ENCODE data around the gene BRI3BP.
"Not testable (repeated sequence)": the region's sequence is repeated elsewhere in the genome, so short reads cannot be mapped to it uniquely, and the experiment has no call there.

BRI3BP gene

DNA sequence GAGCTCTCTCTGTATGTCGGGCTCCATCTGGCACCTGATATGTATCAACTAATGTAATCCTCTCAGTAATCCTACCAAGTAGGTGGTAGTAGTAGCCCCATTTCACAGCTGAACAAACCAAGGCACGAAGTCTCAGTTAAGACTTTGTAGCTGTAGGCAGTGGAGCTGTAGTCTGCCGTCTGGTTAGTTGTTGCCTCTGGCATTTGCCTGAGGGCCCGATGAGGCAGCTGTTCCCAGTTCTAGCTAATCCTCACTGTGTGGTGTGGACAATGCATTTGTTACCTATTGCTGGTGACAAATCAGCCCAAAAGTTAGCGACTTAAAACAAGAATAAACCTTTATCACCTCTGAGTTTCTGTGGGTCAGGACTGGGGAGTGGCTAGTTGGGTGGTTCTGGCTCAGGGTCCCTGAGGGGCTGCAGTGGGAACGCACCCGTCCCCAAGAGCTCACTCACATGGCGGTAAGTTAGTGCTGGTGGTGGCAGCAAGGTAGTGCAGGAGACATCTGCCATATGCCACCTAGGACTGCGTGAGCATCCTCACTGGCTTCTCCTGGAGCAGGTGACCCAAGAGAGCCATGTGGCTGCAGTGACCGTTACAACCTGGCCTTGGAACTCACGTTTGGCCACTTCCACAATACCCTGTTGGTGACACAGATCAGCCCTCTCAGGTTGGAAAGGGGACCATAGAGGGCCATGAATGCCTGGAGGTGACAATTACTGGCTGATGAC is 77.4 kb downstream of the BRI3BP start:
- no peak for TF ChIP-seq CTCF (IDR thresholded peaks at IDR 0.05; ENCODE audit: control extremely low read depth, extremely low read depth, low read depth, missing control alignments)
- no peak for DNase-seq (ENCODE audit: extremely low spot score)
- ChIA-PET CTCF (interaction anchor here (0.6 to 1.5 kb wide), 3 partner anchors 8 to 25 kb away, joined by 3 to 4 read pairs (median 3); no protein-coding TSS in a partner anchor), POLR2A (interaction anchor here (0.6 kb wide), 2 partner anchors 27 to 85 kb away, joined by 3 to 5 read pairs; no protein-coding TSS in a partner anchor)

- ChIA-PET POLR2A (interaction anchor here (0.7 kb wide), 1 partner anchor 72 kb away, joined by 7 read pairs; no protein-coding TSS in a partner anchor), CTCF (interaction anchor here (0.9 kb wide), 1 partner anchor 25 kb away, joined by 3 read pairs; no protein-coding TSS in a partner anchor)
- TF ChIP-seq CTCF (IDR thresholded peaks at IDR 0.05; ENCODE audit: control extremely low read depth, extremely low read depth, low read depth, missing control alignments), result no peak
- no peak for DNase-seq (ENCODE audit: extremely low spot score)
Observed at GRCh38 chr12:125071456-125071855, 78.0 kb downstream of the BRI3BP start.

DNA sequence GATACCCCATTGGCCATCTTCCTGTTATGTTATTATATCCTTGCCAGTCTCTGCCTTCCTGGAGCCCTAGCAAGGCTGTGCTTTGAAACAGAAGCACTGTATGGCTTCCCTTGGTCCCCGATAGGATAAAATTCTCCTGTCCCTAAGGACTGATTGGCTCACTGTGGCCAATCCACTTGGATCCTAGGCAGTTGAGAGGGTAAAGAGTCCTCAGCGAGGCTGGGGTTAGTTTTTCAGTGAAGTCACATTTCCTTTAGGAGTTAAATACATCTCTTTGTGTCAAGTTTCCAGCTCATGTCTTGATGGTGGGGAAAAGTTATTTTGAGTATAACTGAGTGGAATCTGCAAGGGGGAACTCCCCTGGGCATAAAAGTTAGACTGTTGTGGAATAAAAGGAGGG is 79.1 kb downstream of the BRI3BP start:
- POLR2A ChIA-PET, result interaction anchor here (0.6 kb wide), 1 partner anchor 11 kb away, joined by 7 read pairs; no protein-coding TSS in a partner anchor
- TF ChIP-seq CTCF (IDR thresholded peaks at IDR 0.05; ENCODE audit: control extremely low read depth, extremely low read depth, low read depth, missing control alignments), result no peak
- no peak for DNase-seq (ENCODE audit: extremely low spot score)
- CTCF ChIA-PET, result no interaction called here

GRCh38 chr12:125074294-125074693 is 80.8 kb downstream of the BRI3BP start:
- POLR2A ChIA-PET, CTCF ChIA-PET: not testable (repeated sequence)

GRCh38 chr12:125076103-125076502 is 82.7 kb downstream of the BRI3BP start:
- DNase-seq (ENCODE audit: extremely low spot score), result no peak
- CTCF ChIA-PET, result no interaction called here
- TF ChIP-seq CTCF (IDR thresholded peaks at IDR 0.05; ENCODE audit: control extremely low read depth, extremely low read depth, low read depth, missing control alignments), result no peak
- POLR2A ChIA-PET, result no interaction called here

More at GRCh38 chr12:125074294-125074693, 80.8 kb downstream of the BRI3BP start:
- DNase-seq (ENCODE audit: extremely low spot score), result not testable (repeated sequence)

GRCh38 chr12:125079084-125079483 is 85.6 kb downstream of the BRI3BP start:
- ChIA-PET CTCF (interaction anchor here (0.8 kb wide), 2 partner anchors 9 to 10 kb away, joined by 3 to 4 read pairs; no protein-coding TSS in a partner anchor), POLR2A (no interaction called here)
- DNase-seq (ENCODE audit: extremely low spot score), result no peak
- no peak for TF ChIP-seq CTCF (IDR thresholded peaks at IDR 0.05; ENCODE audit: control extremely low read depth, extremely low read depth, low read depth, missing control alignments)
